Measurements from ENCODE around the gene HTR3C.
"Not testable (repeated sequence)": the region's sequence is repeated elsewhere in the genome, so short reads cannot be mapped to it uniquely, and the experiment has no call there.

Gene HTR3C

GRCh38 chr3:184030536-184030935, 22.3 kb upstream of the HTR3C start:
- DNase-seq (ENCODE audit: low read depth) = no peak

- no peak for DNase-seq (ENCODE audit: low read depth)
Observed at GRCh38 chr3:184031187-184031792, 21.6 kb upstream of the HTR3C start, which contains the start of gene HTR3D. TSS of gene HTR3D (plus strand) at chr3:184031742. CDS start at chr3:184031742, 0 bp downstream.

- no peak for DNase-seq (ENCODE audit: low read depth)
Observed at GRCh38 chr3:184037816-184038215, 15.0 kb upstream of the HTR3C start.

GRCh38 chr3:184038307-184038706, 14.5 kb upstream of the HTR3C start:
- not testable (repeated sequence) for DNase-seq (ENCODE audit: low read depth)

- DNase-seq (ENCODE audit: low read depth) = no peak
Observed at GRCh38 chr3:184039414-184039813, 13.4 kb upstream of the HTR3C start.

GRCh38 chr3:184040010-184040409, 12.8 kb upstream of the HTR3C start:
- DNase-seq (ENCODE audit: low read depth) = no peak

GRCh38 chr3:184042617-184043016, 10.2 kb upstream of the HTR3C start:
- no peak for DNase-seq (ENCODE audit: low read depth)

- DNase-seq (ENCODE audit: low read depth) = no peak
Observed at GRCh38 chr3:184045995-184046394, 6.9 kb upstream of the HTR3C start.

GRCh38 chr3:184050217-184050847, 2.5 kb upstream of the HTR3C start:
- no peak for DNase-seq (ENCODE audit: low read depth)

- DNase-seq (ENCODE audit: low read depth) = no peak
Observed at GRCh38 chr3:184058029-184058428, 5.2 kb downstream of the HTR3C start.

GRCh38 chr3:184059424-184059823, 6.6 kb downstream of the HTR3C start:
- DNase-seq (ENCODE audit: low read depth) = no peak

- DNase-seq (ENCODE audit: low read depth) = no peak
Observed at GRCh38 chr3:184062637-184063036, 9.8 kb downstream of the HTR3C start.

- DNase-seq (ENCODE audit: low read depth) = no peak
Observed at GRCh38 chr3:184066211-184066610, 13.4 kb downstream of the HTR3C start.

- no peak for DNase-seq (ENCODE audit: low read depth)
Observed at GRCh38 chr3:184067573-184068055, 14.8 kb downstream of the HTR3C start.

GRCh38 chr3:184068344-184068743, 15.5 kb downstream of the HTR3C start:
- DNase-seq (ENCODE audit: low read depth) = no peak

- not testable (repeated sequence) for DNase-seq (ENCODE audit: low read depth)
Observed at GRCh38 chr3:184071142-184071541, 18.3 kb downstream of the HTR3C start.

GRCh38 chr3:184073621-184074020, 20.8 kb downstream of the HTR3C start:
- DNase-seq (ENCODE audit: low read depth) = no peak

- no peak for DNase-seq (ENCODE audit: low read depth)
Observed at GRCh38 chr3:184075901-184076300, 23.1 kb downstream of the HTR3C start.

GRCh38 chr3:184077881-184078280, 25.0 kb downstream of the HTR3C start:
- no peak for DNase-seq (ENCODE audit: low read depth)

- no peak for DNase-seq (ENCODE audit: low read depth)
Observed at GRCh38 chr3:184078851-184079250, 26.0 kb downstream of the HTR3C start.

- no peak for DNase-seq (ENCODE audit: low read depth)
Observed at GRCh38 chr3:184081116-184081830, 28.4 kb downstream of the HTR3C start.

- DNase-seq (ENCODE audit: low read depth) = no peak
Observed at GRCh38 chr3:184082034-184082433, 29.2 kb downstream of the HTR3C start.

- DNase-seq (ENCODE audit: low read depth) = no peak
Observed at GRCh38 chr3:184082465-184082864, 29.6 kb downstream of the HTR3C start.

Measured in non-pigmented ciliary epithelial cell (primary cell).